ENCODE data around the gene MALL. TPM values are rescaled to one million over a fixed set of nuclear protein-coding genes. Genes with fewer than 3 reads are reported as not detected.
"Not testable (repeated sequence)": the region's sequence is repeated elsewhere in the genome, so short reads cannot be mapped to it uniquely, and the experiment has no call there.

MALL gene
- total RNA-seq, 3 donors from 2014 or later, result 170 to 672 (median 264) TPM

DNA sequence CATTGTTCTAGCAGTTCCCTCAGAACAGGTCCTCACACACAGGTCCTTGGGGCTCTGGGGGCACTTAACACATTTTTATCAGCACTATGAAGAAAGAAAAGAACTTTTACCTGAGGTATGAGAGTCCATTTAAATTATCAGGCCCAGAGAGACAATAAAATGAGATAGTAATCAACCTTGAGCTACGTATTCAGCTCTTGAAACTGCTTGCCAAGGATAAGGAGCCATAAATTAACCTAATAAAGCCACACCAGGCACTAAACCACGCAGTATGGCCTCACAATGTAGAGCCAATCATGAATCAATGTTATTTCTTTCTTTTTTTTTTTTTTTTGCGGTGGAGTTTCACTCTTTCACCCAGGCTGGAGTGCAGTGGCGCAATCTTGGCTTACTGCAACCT is 37.5 kb downstream of the MALL start:
- peak; percentile 90 for ATAC-seq
- H3K4me3 ChIP-seq; DNase-seq; H3K36me3 ChIP-seq (ENCODE audit: low read depth); H3K9me3 ChIP-seq; H3K4me1 ChIP-seq (ENCODE audit: low read depth); intact Hi-C loops (cut with DNase I, micrococcal nuclease): not testable (repeated sequence)

- DNase-seq; H3K4me1 ChIP-seq (ENCODE audit: low read depth); H3K36me3 ChIP-seq (ENCODE audit: low read depth); ATAC-seq; H3K9me3 ChIP-seq; H3K4me3 ChIP-seq; intact Hi-C loops (cut with DNase I, micrococcal nuclease): not testable (repeated sequence)
Measured at GRCh38 chr2:110075896-110076295, 39.7 kb downstream of the MALL start.

GRCh38 chr2:110069869-110070268 is 45.8 kb downstream of the MALL start:
- H3K9me3 ChIP-seq; H3K4me1 ChIP-seq (ENCODE audit: low read depth); H3K36me3 ChIP-seq (ENCODE audit: low read depth); ATAC-seq; DNase-seq; intact Hi-C loops (cut with DNase I, micrococcal nuclease); H3K4me3 ChIP-seq: not testable (repeated sequence)

DNA sequence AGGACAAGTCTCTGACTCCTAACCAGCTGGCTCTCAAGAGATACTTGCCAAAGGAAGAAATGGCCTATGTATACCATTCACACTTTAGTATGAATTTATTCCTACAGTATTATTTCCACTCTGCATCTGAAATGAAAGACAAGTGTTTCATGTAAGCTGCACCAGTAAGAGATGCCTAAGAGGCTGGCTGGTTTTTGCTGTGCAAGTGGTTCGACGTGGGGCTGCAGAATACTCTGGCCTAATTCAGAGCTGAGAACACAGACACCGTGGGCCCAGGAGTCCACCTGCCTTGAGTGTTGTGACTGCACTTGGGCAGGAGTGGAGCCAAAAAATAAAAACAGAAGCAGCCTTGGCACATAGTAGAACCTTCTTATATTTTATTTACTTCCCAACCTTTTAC is 47.5 kb downstream of the MALL start:
- ATAC-seq; H3K36me3 ChIP-seq (ENCODE audit: low read depth); intact Hi-C loops (cut with DNase I, micrococcal nuclease); H3K9me3 ChIP-seq; H3K4me3 ChIP-seq; H3K4me1 ChIP-seq (ENCODE audit: low read depth): not testable (repeated sequence)
- DNase-seq, result peak in 1 of 3 donors; percentile 10

- DNase-seq; H3K4me3 ChIP-seq; H3K9me3 ChIP-seq; ATAC-seq; intact Hi-C loops (cut with DNase I, micrococcal nuclease); H3K36me3 ChIP-seq (ENCODE audit: low read depth); H3K4me1 ChIP-seq (ENCODE audit: low read depth): not testable (repeated sequence)
Measured at GRCh38 chr2:110062332-110062731, 53.3 kb downstream of the MALL start.

- H3K4me3 ChIP-seq; intact Hi-C loops (cut with DNase I, micrococcal nuclease); H3K36me3 ChIP-seq (ENCODE audit: low read depth); H3K9me3 ChIP-seq; DNase-seq; H3K4me1 ChIP-seq (ENCODE audit: low read depth): not testable (repeated sequence)
- ATAC-seq, result peak; percentile 58
Measured at GRCh38 chr2:110060550-110060949, 55.1 kb downstream of the MALL start.

- intact Hi-C loops (cut with DNase I, micrococcal nuclease), result not testable (repeated sequence)
Measured at GRCh38 chr2:110059694-110060358, 55.8 kb downstream of the MALL start.

DNA sequence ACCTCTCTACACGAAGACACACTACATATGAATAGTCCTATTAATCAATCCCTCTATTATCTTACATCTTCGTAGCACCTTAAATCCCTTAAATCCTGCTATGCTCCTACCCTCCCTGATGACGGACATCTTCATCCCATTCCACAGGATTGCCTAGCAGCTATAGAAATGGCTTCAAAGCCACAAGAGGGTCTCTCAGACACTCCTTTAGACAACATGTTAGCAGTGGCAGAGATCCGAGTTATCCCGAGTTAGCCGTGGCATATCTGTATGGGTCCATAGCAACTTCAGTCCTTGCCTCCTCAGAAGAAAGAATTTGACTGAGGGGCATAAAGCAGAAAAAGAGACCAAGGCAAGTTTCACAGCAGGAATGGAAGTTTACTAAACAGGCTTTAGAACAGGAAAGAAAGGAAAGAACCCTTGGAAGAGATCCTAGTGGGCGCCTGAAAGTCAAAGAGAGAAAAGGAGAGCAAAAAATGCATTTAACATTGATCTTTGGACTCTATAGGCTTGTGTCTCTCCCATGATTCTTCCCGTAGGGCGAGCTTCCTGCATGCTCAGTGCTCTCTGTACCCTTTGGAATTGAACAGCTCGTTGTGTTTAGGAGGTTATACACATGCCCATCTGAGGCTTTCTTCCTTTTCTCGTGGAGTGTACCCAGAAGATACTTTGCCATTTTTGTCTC is 56.5 kb downstream of the MALL start:
- DNase-seq; H3K9me3 ChIP-seq; H3K4me1 ChIP-seq (ENCODE audit: low read depth); H3K4me3 ChIP-seq; H3K36me3 ChIP-seq (ENCODE audit: low read depth); intact Hi-C loops (cut with DNase I, micrococcal nuclease): not testable (repeated sequence)
- peak; percentile 58 for ATAC-seq

More at GRCh38 chr2:110059694-110060358, 55.8 kb downstream of the MALL start:
- not testable (repeated sequence) for H3K36me3 ChIP-seq (ENCODE audit: low read depth); H3K4me3 ChIP-seq; H3K9me3 ChIP-seq; H3K4me1 ChIP-seq (ENCODE audit: low read depth); DNase-seq
- peak; percentile 58 for ATAC-seq

GRCh38 chr2:110058034-110058433 is 57.6 kb downstream of the MALL start:
- H3K36me3 ChIP-seq (ENCODE audit: low read depth); H3K4me1 ChIP-seq (ENCODE audit: low read depth); H3K4me3 ChIP-seq; H3K9me3 ChIP-seq; DNase-seq; intact Hi-C loops (cut with DNase I, micrococcal nuclease): not testable (repeated sequence)
- ATAC-seq, result peak; percentile 61

GRCh38 chr2:110055819-110056408 is 59.7 kb downstream of the MALL start:
- intact Hi-C loops (cut with DNase I, micrococcal nuclease); H3K4me1 ChIP-seq (ENCODE audit: low read depth); H3K36me3 ChIP-seq (ENCODE audit: low read depth); DNase-seq; H3K9me3 ChIP-seq; H3K4me3 ChIP-seq: not testable (repeated sequence)
- peak; percentile 39 for ATAC-seq

DNA sequence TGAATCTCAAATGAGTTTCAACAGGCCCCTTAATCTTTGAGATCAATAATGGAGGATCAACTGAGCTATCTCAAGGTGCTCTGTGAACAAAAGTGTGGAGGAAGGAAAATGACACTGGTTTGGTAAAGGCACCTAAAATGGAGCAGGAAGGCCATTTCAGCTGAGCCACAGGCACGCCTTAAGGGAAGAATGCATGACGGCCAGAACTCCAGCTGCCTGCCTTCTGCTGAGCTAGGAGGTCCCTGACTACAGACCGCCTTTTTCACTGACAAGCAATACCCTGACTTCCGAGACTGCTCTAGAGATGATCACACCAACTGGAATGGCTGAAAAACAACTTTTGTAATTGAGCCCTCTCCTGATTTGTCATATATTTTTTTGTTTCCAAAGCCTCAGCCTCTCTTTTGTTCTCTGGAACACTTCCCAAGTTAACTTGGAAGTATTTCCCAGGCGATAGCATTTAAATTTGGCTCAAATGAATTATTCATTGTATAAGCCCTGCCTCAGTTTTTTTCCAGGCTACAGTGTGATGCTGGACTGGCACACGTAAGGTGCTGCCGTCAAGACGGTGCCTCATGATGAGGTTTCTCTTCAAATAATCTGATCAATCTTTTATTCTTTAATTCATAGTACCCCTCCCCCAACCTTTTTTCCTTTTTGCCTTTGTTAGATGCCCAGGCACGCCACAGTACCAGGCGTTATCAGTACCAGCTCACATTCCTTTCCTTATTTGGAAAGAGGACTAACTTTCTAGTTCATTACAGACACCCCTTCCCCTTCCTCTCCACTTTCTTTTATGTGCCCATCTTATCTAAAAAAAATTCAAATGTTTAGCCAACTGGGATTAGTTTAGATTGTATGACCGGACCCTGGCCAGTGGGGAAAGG is 60.9 kb downstream of the MALL start:
- intact Hi-C loops (cut with DNase I, micrococcal nuclease); H3K9me3 ChIP-seq; H3K4me3 ChIP-seq; H3K4me1 ChIP-seq (ENCODE audit: low read depth); H3K36me3 ChIP-seq (ENCODE audit: low read depth): not testable (repeated sequence)
- ATAC-seq (peak; percentile 64), DNase-seq (peak; percentile 38 to 45 (median 40))

- DNase-seq; H3K4me1 ChIP-seq (ENCODE audit: low read depth); H3K9me3 ChIP-seq; H3K4me3 ChIP-seq; intact Hi-C loops (cut with DNase I, micrococcal nuclease); ATAC-seq; H3K36me3 ChIP-seq (ENCODE audit: low read depth): not testable (repeated sequence)
Measured at GRCh38 chr2:110053688-110054087, 61.9 kb downstream of the MALL start.

DNA sequence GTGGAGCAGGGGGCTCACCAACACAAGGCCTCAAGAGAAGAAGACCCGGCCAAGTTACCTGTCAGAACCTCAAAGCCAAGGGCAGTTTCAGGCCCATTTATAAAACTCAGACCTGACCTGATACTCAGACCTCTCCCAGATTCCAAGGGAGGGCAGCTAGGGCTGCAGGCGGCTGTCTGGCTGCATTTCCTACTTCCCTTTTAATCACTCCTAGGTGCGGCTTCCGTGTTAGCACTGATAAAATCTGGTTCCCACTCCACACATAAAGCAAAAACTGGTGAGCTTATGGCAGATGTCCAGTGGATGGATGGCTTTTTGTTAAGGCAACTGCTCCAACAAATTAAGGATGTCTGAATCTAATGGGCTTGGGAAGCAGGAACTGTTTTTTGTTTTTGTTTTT is 63.5 kb downstream of the MALL start:
- H3K4me3 ChIP-seq; H3K9me3 ChIP-seq; DNase-seq; ATAC-seq; H3K36me3 ChIP-seq (ENCODE audit: low read depth); H3K4me1 ChIP-seq (ENCODE audit: low read depth); intact Hi-C loops (cut with DNase I, micrococcal nuclease): not testable (repeated sequence)

DNA sequence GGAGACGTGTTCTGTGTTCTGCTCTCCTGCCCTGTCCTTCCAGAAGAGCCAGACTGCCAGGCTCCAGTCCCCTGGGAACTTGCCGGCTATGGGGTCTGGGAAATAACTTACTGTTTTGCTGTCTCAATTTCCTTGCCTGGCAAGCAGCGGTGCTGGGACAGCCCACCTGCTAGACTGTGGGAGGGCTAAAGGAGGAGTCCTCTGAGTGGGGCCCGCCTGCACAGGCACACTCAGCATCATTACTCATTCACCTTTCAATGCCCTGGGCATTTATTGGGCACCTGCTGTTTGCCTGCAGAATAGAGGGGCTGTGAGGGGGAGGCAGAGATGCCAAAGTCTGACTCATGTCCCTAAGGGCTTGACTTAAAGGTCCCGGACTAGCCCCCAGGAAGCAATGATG is 65.4 kb downstream of the MALL start:
- H3K9me3 ChIP-seq; H3K36me3 ChIP-seq (ENCODE audit: low read depth); DNase-seq; intact Hi-C loops (cut with DNase I, micrococcal nuclease); H3K4me1 ChIP-seq (ENCODE audit: low read depth); H3K4me3 ChIP-seq; ATAC-seq: not testable (repeated sequence)
